HG03175 (cell line): ENCODE measurements around the gene AP5Z1.

Experiments used
- ATAC-seq: cut with Tn5 transposase; IDR thresholded peaks from one replicate; pipeline ENCODE4 v1.9.1; 2021; ENCODE audit warnings: mild to moderate bottlenecking, moderate library complexity; ENCODE audit not compliant: unreplicated experiment

The AP5Z1 gene

DNA sequence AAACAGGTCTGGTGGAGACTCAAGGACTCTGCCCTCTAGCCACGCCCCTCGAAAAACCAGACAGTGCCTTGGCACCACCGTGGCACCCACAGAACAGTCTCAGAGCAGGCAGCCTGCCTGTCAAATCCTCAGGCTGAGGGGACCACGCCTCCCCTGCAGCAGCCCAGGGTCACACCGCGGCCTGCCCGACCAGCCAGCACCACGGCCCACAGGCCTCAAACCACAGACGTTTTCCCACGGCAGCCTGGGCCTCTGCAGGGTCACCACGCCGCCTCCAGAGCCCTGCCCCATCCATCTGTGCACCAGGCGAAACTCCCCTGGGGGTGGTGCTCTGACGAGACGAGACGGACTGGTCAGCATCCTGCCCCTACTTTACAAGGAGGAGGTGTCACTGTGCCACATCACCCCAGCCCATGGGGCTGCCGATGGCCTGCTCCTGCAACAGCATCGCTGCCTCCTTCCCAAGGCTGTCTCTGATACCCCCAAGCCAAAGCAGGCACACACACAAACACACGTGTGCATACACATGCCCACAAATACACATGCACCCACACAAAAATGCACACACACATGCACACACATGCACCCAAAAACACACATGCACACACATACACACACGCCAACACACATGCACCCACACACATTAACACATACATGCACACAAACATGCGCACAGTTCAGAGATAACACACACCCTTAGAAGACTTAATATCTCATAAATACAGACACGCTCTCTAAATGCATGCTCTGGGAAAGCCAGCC is 61.8 kb downstream of the AP5Z1 start:
- no peak for ATAC-seq

DNA sequence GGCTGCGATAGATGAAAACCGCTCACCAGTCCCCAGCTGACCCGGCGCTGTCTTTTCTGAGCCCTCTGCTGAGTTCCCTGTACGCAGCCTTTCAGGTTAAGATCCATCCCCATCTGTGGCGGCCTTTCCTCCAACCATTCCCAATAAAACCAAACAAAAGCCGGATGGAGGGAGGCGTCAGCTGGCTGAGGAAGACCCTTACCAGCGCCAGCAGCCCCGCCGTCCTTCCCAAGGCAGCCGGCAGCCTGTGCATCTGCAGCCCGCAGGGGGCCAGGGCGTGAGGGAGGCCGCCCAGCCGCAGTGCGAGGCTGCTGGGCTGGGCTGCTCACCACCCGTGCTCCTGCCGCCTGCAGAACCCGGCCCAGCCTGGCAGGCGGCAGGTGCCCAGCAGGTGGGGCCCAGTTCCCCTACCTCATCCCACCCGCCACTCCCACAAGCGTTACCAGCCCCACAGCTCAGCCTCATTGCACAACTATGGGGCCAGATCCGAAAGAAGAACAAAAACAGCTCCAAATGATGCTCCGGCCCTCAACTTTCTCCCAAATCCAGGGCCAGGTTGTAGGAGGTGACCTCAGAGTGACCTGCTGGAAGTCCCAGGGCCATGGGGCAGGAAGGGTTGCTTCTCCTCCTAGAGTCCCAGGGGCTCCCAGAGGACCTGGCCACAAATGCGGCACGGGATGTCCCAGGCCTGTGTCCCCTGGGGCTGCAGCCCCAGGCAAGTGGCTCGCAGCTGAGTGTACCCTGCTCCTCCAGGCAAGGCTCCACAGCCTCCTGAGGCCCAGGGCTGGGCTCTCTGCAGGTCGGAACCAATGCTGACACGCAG is 62.6 kb downstream of the AP5Z1 start:
- ATAC-seq = no peak

DNA sequence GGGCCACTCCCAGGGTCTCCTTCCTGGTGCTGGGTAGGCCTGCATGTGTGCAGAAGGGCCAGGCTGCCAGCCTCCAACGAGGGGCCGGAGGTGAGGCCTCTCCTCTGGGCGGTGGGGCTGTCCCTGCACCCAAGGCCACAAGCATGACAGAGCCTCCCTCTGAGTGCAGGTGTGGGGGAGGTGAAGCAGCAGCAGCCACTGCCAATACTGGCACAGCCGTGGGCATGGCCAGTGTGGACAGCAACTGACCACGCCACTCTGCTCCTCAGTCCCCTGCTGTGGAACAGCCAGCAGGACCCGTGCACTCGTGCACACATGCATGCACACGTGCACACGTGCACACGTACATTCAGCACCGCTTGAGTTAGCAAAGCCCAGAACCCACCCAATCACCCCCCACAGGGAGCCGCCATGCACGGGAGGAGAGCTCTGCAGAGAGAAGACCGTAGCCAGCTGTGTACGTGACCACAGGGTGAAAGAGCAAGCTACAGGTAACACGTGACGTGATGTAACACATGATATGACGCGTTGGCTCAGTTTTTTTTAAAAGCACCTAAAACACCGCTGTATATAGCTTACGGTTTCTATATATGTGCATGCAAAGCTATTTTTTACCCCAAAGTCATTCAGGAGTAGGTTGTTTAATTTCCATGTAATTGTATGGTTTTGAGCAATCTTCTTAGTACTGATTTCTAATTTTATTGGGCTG is 63.4 kb downstream of the AP5Z1 start:
- no peak for ATAC-seq

DNA sequence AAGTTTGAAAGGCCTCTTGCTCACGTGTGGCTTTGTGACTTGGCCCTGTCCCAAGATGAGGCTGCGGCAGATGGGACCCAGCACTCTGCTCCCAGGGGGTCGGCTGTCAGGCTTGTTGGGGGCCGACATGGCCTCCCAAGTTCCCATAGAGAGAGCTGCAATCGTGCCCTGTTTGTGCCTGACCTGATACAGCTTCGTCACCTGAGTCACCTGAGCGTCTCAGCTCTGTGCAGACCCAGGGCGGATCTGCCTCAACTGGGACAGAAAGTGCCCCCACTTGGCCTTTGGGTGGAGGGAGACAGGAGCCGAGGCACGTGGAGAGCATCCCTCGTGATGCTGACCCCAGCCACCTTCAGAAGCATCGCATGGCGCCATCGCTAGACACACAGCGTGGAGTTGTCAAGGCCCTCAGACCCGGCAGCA is 64.7 kb downstream of the AP5Z1 start:
- ATAC-seq = no peak
